Measurements from ENCODE around the gene KCP.

DNA sequence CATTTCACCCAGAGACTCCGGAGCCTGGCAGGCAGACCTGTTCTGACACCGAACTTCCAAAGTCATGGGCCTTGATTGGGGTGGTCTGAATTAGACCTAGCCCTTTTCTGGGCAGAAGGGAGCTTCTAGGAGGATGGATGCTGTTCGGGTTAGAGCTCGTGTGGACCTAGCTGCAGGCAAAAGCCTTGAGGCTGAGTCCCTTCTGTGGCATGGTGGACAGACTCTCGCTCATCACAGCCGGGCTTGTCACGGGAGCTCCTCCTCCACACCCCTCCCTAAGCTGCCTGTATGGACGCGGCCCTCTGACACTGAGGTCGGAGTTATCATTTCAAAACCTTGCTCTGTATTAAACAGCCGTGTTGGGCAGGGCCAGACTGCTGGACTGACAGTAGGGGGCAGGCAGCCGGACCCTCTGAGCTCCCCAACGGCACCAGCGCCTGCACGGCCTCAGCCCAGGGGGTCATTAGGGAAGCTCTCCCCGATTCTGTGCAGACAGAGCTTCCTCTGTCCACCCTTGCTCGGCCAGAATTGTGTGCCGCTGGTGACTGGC lies 29.4 kb upstream of the KCP start:
- TF ChIP-seq, protein P1, sequence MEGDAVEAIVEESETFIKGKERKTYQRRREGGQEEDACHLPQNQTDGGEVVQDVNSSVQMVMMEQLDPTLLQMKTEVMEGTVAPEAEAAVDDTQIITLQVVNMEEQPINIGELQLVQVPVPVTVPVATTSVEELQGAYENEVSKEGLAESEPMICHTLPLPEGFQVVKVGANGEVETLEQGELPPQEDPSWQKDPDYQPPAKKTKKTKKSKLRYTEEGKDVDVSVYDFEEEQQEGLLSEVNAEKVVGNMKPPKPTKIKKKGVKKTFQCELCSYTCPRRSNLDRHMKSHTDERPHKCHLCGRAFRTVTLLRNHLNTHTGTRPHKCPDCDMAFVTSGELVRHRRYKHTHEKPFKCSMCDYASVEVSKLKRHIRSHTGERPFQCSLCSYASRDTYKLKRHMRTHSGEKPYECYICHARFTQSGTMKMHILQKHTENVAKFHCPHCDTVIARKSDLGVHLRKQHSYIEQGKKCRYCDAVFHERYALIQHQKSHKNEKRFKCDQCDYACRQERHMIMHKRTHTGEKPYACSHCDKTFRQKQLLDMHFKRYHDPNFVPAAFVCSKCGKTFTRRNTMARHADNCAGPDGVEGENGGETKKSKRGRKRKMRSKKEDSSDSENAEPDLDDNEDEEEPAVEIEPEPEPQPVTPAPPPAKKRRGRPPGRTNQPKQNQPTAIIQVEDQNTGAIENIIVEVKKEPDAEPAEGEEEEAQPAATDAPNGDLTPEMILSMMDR (IDR thresholded peaks at IDR 0.05), result no peak
- no peak for TF ChIP-seq POLR2A (IDR thresholded peaks at IDR 0.05)
